Left lung (tissue), 10 donors: ENCODE data around the gene GPATCH1. TPM values are rescaled to one million over a fixed set of nuclear protein-coding genes. Genes with fewer than 3 reads are reported as not detected.

Experiments used
- ATAC-seq: fragments of 200-7000 bp; cut with Tn5 transposase; one replicate; pipeline ENCODE4 v1.9.1; 2020; ENCODE audit warnings: moderate library complexity
- DNase-seq, 4 donors: peaks; one replicate each; pipeline ENCODE4 v3.0.0-alpha.2; 2013 to 2020
- H3K27ac ChIP-seq, 2 donors: fragments of 200-600 bp; sonication (generic) in 1 of 2; one replicate each; pipeline versions ENCODE4 v1.5.0 to v1.8.0; 2020 to 2021
- H3K27me3 ChIP-seq, 2 donors: fragments of 200-600 bp; sonication (generic) in 1 of 2; one replicate each; pipeline versions ENCODE4 v1.5.0 to v1.8.0; 2020 to 2021
- H3K36me3 ChIP-seq, 2 donors: fragments of 200-600 bp; sonication (generic) in 1 of 2; one replicate each; pipeline versions ENCODE4 v1.5.0 to v1.8.0; 2020 to 2021
- H3K4me1 ChIP-seq, 2 donors: fragments of 200-600 bp; one replicate each; pipeline ENCODE4 v1.8.0; 2021
- H3K4me3 ChIP-seq, 2 donors: fragments of 200-600 bp; sonication (generic) in 1 of 2; one replicate each; pipeline versions ENCODE4 v1.5.0 to v1.8.0; 2020 to 2021; ENCODE audit warnings: mild to moderate bottlenecking in 1 of 2
- H3K9me3 ChIP-seq, 2 donors: fragments of 200-600 bp; sonication (generic) in 1 of 2; one replicate each; pipeline versions ENCODE4 v1.5.0 to v1.8.0; 2020 to 2021
- CTCF ChIP-seq, 2 donors: fragments of 200-600 bp; sonication (generic) in 1 of 2; IDR thresholded peaks; one replicate each; pipeline versions ENCODE4 v1.5.0 to v1.8.0; 2021; ENCODE audit warnings: antibody characterized with exemption in 2 of 2
- intact Hi-C, 2 donors: fragments of 100-400 bp; cut with DNase I; formaldehyde crosslinking; loops; one replicate each; pipeline versions ENCODE4 v1.11.2 to v1.14.2; 2022
- polyA plus RNA-seq, 6 donors: library from polyadenylated mRNA; unstranded; fragments of 120-200 nt; gene quantifications; one replicate each; pipeline ENCODE4 v1.2.1, GENCODE V29; 2013; ENCODE audit not compliant: insufficient read length in 6 of 6
- total RNA-seq, 2 donors: library from RNA; stranded (reverse); fragmentation: NEBNext Ultra II Directional; extraction: Animal tissue kit (Norgen Biotek cat#: 25700); gene quantifications; one replicate each; pipeline ENCODE4 v1.2.1, GENCODE V29; 2021
- donor health status: DM: no; HTN: yes; CAD: no.
- donor health status: DM: no; HTN: no; CAD: no.

Gene GPATCH1
- total and polyA plus RNA-seq, 8 donors, result 5.4 to 19.9 (median 15.7) TPM

GRCh38 chr19:33094436-33095067 is 13.6 kb downstream of the GPATCH1 start:
- Histone ChIP-seq H3K27ac (no peak overlapping the region), H3K4me1 (no peaks in the 10 kb centered on the region), H3K27me3 (no peaks in the 10 kb centered on the region), H3K36me3 (peaks cover 0 to 97% of the 10 kb centered on the region in 2 donors), H3K9me3 (no peaks in the 10 kb centered on the region), H3K4me3 (no peak overlapping the region)
- no peak for DNase-seq
- TF ChIP-seq CTCF (IDR thresholded peaks at IDR 0.05), result no peak
- no peak for ATAC-seq
- intact Hi-C loops, result no loop called here

- Histone ChIP-seq H3K4me1 (no peaks in the 10 kb centered on the region), H3K27ac (no peak overlapping the region), H3K9me3 (no peaks in the 10 kb centered on the region), H3K27me3 (no peaks in the 10 kb centered on the region), H3K4me3 (no peak overlapping the region), H3K36me3 (peaks cover 0 to 97% of the 10 kb centered on the region in 2 donors)
- no peak for TF ChIP-seq CTCF (IDR thresholded peaks at IDR 0.05)
- ATAC-seq, result no peak
- no peak for DNase-seq
- intact Hi-C loops, result no loop called here
These were observed 15.0 kb downstream of the GPATCH1 start for GRCh38 chr19:33096005-33096404.

- Histone ChIP-seq H3K27ac (no peak overlapping the region), H3K4me3 (no peak overlapping the region), H3K4me1 (no peaks in the 10 kb centered on the region), H3K36me3 (peaks cover 0 to 97% of the 10 kb centered on the region in 2 donors), H3K27me3 (no peaks in the 10 kb centered on the region), H3K9me3 (no peaks in the 10 kb centered on the region)
- intact Hi-C loops, result no loop called here
- DNase-seq (no peak), ATAC-seq (no peak)
- no peak for TF ChIP-seq CTCF (IDR thresholded peaks at IDR 0.05)
These were observed 17.1 kb downstream of the GPATCH1 start for GRCh38 chr19:33098055-33098534.

- H3K4me3 ChIP-seq, result no peak overlapping the region
- DNase-seq, result peak in 1 of 4 donors; percentile 40
- no peaks in the 10 kb centered on the region for H3K4me1 ChIP-seq
- ATAC-seq, result peak; percentile 96
- intact Hi-C loops, result no loop called here
- no peaks in the 10 kb centered on the region for H3K9me3 ChIP-seq
- H3K27me3 ChIP-seq, result no peaks in the 10 kb centered on the region
- no peak overlapping the region for H3K27ac ChIP-seq
- TF ChIP-seq CTCF (IDR thresholded peaks at IDR 0.05), result no peak
- H3K36me3 ChIP-seq, result peaks cover 0 to 91% of the 10 kb centered on the region in 2 donors
These were observed 20.1 kb downstream of the GPATCH1 start for GRCh38 chr19:33100894-33101644.

- no peak overlapping the region for H3K4me3 ChIP-seq
- ATAC-seq, result no peak
- intact Hi-C loops, result no loop called here
These were observed 21.9 kb downstream of the GPATCH1 start for GRCh38 chr19:33102893-33103292.

More at GRCh38 chr19:33102893-33103292, 21.9 kb downstream of the GPATCH1 start:
- no peaks in the 10 kb centered on the region for H3K4me1 ChIP-seq
- no peaks in the 10 kb centered on the region for H3K9me3 ChIP-seq
- peaks cover 0 to 91% of the 10 kb centered on the region in 2 donors for H3K36me3 ChIP-seq
- DNase-seq, result no peak
- TF ChIP-seq CTCF (IDR thresholded peaks at IDR 0.05), result no peak
- no peaks in the 10 kb centered on the region for H3K27me3 ChIP-seq
- H3K27ac ChIP-seq, result no peak overlapping the region
